Smooth muscle cell (in vitro differentiated cells): ENCODE measurements around the gene WDR7. TPM values are rescaled to one million over a fixed set of nuclear protein-coding genes. Genes with fewer than 3 reads are reported as not detected.

Experiments used
- DNase-seq: peaks from one replicate; lab custom pipeline; 2025; ENCODE audit not compliant: unreplicated experiment; lab: John Stamatoyannopoulos, UW
- H2AFZ ChIP-seq: fragments of 200-600 bp; sonication (generic); 2 replicates; pipeline ENCODE4 v1.6.0; 2016; ENCODE audit warnings: antibody characterized with exemption, low read depth, mild to moderate bottlenecking
- H3F3A ChIP-seq: fragments of 200-600 bp; sonication (generic); 2 replicates; pipeline ENCODE4 v1.6.0; 2017; ENCODE audit warnings: antibody characterized with exemption, low read depth
- H3K27ac ChIP-seq: fragments of 200-600 bp; sonication (generic); 2 replicates; pipeline ENCODE4 v1.5.1; 2016; ENCODE audit warnings: low read depth, mild to moderate bottlenecking
- H3K27me3 ChIP-seq: fragments of 200-600 bp; sonication (generic); 2 replicates; pipeline ENCODE4 v1.6.1; 2016; ENCODE audit warnings: low read depth, mild to moderate bottlenecking
- H3K36me3 ChIP-seq: fragments of 200-600 bp; sonication (generic); 2 replicates; pipeline ENCODE4 v1.5.1; 2016; ENCODE audit warnings: low read depth
- H3K4me1 ChIP-seq: fragments of 200-600 bp; sonication (generic); 2 replicates; pipeline ENCODE4 v1.5.1; 2016; ENCODE audit warnings: low read depth
- H3K4me2 ChIP-seq: fragments of 200-600 bp; sonication (generic); 2 replicates; pipeline ENCODE4 v1.6.0; 2016; ENCODE audit warnings: mild to moderate bottlenecking
- H3K4me3 ChIP-seq: fragments of 200-600 bp; sonication (generic); 2 replicates; pipeline ENCODE4 v1.5.1; 2016; ENCODE audit warnings: mild to moderate bottlenecking
- H3K79me2 ChIP-seq: fragments of 200-600 bp; sonication (generic); 2 replicates; pipeline ENCODE4 v1.6.0; 2016; ENCODE audit warnings: low read depth, mild to moderate bottlenecking
- H3K9ac ChIP-seq: fragments of 200-600 bp; sonication (generic); 2 replicates; pipeline ENCODE4 v1.6.0; 2016; ENCODE audit warnings: low read depth
- H3K9me3 ChIP-seq: fragments of 200-600 bp; sonication (generic); replicated peaks from 2 replicates; pipeline ENCODE4 v1.5.1; 2016; ENCODE audit warnings: low read depth
- H4K20me1 ChIP-seq: fragments of 200-600 bp; sonication (generic); 2 replicates; pipeline ENCODE4 v1.6.0; 2016; ENCODE audit warnings: low read depth
- CTCF ChIP-seq: fragments of 200-600 bp; sonication (generic); IDR thresholded peaks from 2 replicates; pipeline ENCODE4 v1.5.1; 2017; ENCODE audit warnings: borderline replicate concordance, mild to moderate bottlenecking, antibody characterized with exemption; ENCODE audit not compliant: insufficient read depth, poor library complexity, severe bottlenecking
- WGBS: methylation state at CpG from one replicate; pipeline ENCODE4 v1.1.7; 2016; ENCODE audit warnings: low lambda C conversion rate; 5-methylcytosine and 5-hydroxymethylcytosine counted together
- polyA plus RNA-seq: library from polyadenylated mRNA; unstranded; fragments of >200 nt; fragmentation: Nextera tagmentation; extraction: Ambion mirVana; gene quantifications from 2 replicates; pipeline ENCODE4 v1.2.1, GENCODE V29; 2016
- total RNA-seq: library from RNA; depleted of rRNA; stranded (reverse); fragments of >200 nt; gene quantifications from 2 replicates; pipeline ENCODE4 v1.2.3, GENCODE V29; 2014

WDR7 gene
- total and polyA plus RNA-seq, 2 experiments from 2014 or later, result 5.3 to 9.2 TPM

GRCh38 chr18:56721031-56721430, 69.9 kb downstream of the WDR7 start:
- Histone ChIP-seq H3K36me3 (no peaks in the 10 kb centered on the region), H4K20me1 (no peaks in the 10 kb centered on the region), H3K4me2 (no peak overlapping the region), H3K9me3 (peaks cover 6% of the 10 kb centered on the region), H2AFZ (no peak overlapping the region), H3K9ac (no peak overlapping the region), H3K79me2 (no peaks in the 10 kb centered on the region), H3K27me3 (no peaks in the 10 kb centered on the region), H3F3A (no peaks in the 10 kb centered on the region), H3K4me1 (no peaks in the 10 kb centered on the region), H3K27ac (no peak overlapping the region), H3K4me3 (no peak overlapping the region)
- WGBS, result 78% methylated on average over 1 of the region's 1 CpG
- TF ChIP-seq CTCF, result no peak
- DNase-seq, result no peak

- no peak overlapping the region for H3K27ac ChIP-seq
- no peak for TF ChIP-seq CTCF
- H3K9me3 ChIP-seq, result peaks cover 6% of the 10 kb centered on the region
- H3K4me3 ChIP-seq, result no peak overlapping the region
- H3K79me2 ChIP-seq, result no peaks in the 10 kb centered on the region
- H3K4me1 ChIP-seq, result no peaks in the 10 kb centered on the region
- no peak overlapping the region for H3K4me2 ChIP-seq
- no peaks in the 10 kb centered on the region for H3F3A ChIP-seq
- H4K20me1 ChIP-seq, result no peaks in the 10 kb centered on the region
- no peak overlapping the region for H2AFZ ChIP-seq
- DNase-seq, result no peak
- no peaks in the 10 kb centered on the region for H3K27me3 ChIP-seq
- no peak overlapping the region for H3K9ac ChIP-seq
- H3K36me3 ChIP-seq, result no peaks in the 10 kb centered on the region
- 90% methylated on average over 3 of the region's 3 CpGs for WGBS
Measured at GRCh38 chr18:56721491-56721890, 70.3 kb downstream of the WDR7 start.

GRCh38 chr18:56722518-56722917, 71.4 kb downstream of the WDR7 start:
- Histone ChIP-seq H3K4me3 (no peak overlapping the region), H3K9ac (no peak overlapping the region), H3K9me3 (peaks cover 6% of the 10 kb centered on the region), H3F3A (no peaks in the 10 kb centered on the region), H3K79me2 (no peaks in the 10 kb centered on the region), H3K4me2 (no peak overlapping the region), H3K4me1 (no peaks in the 10 kb centered on the region), H3K27me3 (no peaks in the 10 kb centered on the region), H2AFZ (no peak overlapping the region), H4K20me1 (no peaks in the 10 kb centered on the region), H3K36me3 (no peaks in the 10 kb centered on the region), H3K27ac (no peak overlapping the region)
- TF ChIP-seq CTCF, result no peak
- DNase-seq, result no peak

- Histone ChIP-seq H3K4me2 (no peak overlapping the region), H3K27me3 (no peaks in the 10 kb centered on the region), H3K9ac (no peak overlapping the region), H4K20me1 (no peaks in the 10 kb centered on the region), H3K79me2 (no peaks in the 10 kb centered on the region), H3K27ac (no peak overlapping the region), H2AFZ (no peak overlapping the region), H3K4me3 (no peak overlapping the region), H3K9me3 (peaks cover 6% of the 10 kb centered on the region), H3K36me3 (no peaks in the 10 kb centered on the region), H3K4me1 (no peaks in the 10 kb centered on the region), H3F3A (no peaks in the 10 kb centered on the region)
- no peak for DNase-seq
- TF ChIP-seq CTCF, result no peak
- 97% methylated on average over 1 of the region's 1 CpG for WGBS
Measured at GRCh38 chr18:56723068-56723467, 71.9 kb downstream of the WDR7 start.
